B cell (primary cell): Measurements from ENCODE around the gene DCHS1. TPM values are rescaled to one million over a fixed set of nuclear protein-coding genes. Genes with fewer than 3 reads are reported as not detected.
A peak's percentile ranks its signal among the peaks of the same experiment; 100 is the strongest.

ENCODE experiments used
- ATAC-seq: fragments of 200-7000 bp; cut with Tn5 transposase; one replicate; pipeline ENCODE4 v1.10.0; 2021; ENCODE audit warnings: low read depth, mild to moderate bottlenecking, moderate number of reproducible peaks, moderate library complexity
- CTCF ChIA-PET: fragments of 350-600 bp; sonication (Branson Sonifier 250); formaldehyde crosslinking; loops from one replicate; lab custom pipeline; 2021; ENCODE audit warnings: antibody characterized with exemption, inconsistent platforms; lab: Charles Lee
- POLR2A ChIA-PET: fragments of 350-600 bp; sonication (Branson Sonifier 250); formaldehyde crosslinking; loops from one replicate; lab custom pipeline; 2021; ENCODE audit warnings: antibody characterized with exemption; lab: Charles Lee
- DNase-seq: peaks from one replicate; pipeline ENCODE4 v3.0.0; 2013
- H2AFZ ChIP-seq: 2 replicates; pipeline ENCODE4 v1.6.1; 2012; ENCODE audit warnings: mild to moderate bottlenecking, low read depth, low read length; ENCODE audit not compliant: insufficient read depth, poor library complexity, severe bottlenecking
- H3K27ac ChIP-seq, 2 donors: 1 replicate in 1 of 2; 2 replicates in 1 of 2; pipeline ENCODE4 v1.5.1; 2012 to 2013; ENCODE audit warnings: low read length in 2 of 2, mild to moderate bottlenecking in 2 of 2, moderate library complexity in 1 of 2
- H3K27me3 ChIP-seq, 4 experiments: fragments of 200-600 bp in 1 of 4; sonication (generic) in 1 of 4; replicated peaks in 1 of 4; 1 replicate in 2 of 4; 2 replicates in 2 of 4; pipeline versions ENCODE4 v1.6.1 to v1.7.0; 2013 to 2016; ENCODE audit warnings: low read length in 3 of 4, mild to moderate bottlenecking in 2 of 4, mixed read lengths in 1 of 4, moderate library complexity in 1 of 4; ENCODE audit not compliant: insufficient read depth in 4 of 4, control insufficient read depth in 3 of 4; ENCODE audit errors: control extremely low read depth in 1 of 4
- H3K36me3 ChIP-seq, 2 experiments: replicated peaks in 1 of 2; 1 replicate in 1 of 2; 2 replicates in 1 of 2; pipeline versions ENCODE4 v1.6.1 to v1.7.1; 2013; ENCODE audit warnings: low read length in 1 of 2; ENCODE audit not compliant: insufficient read depth in 2 of 2, control insufficient read depth in 1 of 2; ENCODE audit errors: control extremely low read depth in 1 of 2, extremely low read depth in 1 of 2
- H3K4me1 ChIP-seq, 2 donors: fragments of 200-600 bp in 1 of 2; sonication (generic) in 1 of 2; 1 replicate in 1 of 2; 2 replicates in 1 of 2; pipeline versions ENCODE4 v1.5.1 to v1.6.1; 2013 to 2017; ENCODE audit warnings: low read length in 2 of 2; ENCODE audit not compliant: control insufficient read depth in 2 of 2, insufficient read depth in 2 of 2
- H3K4me2 ChIP-seq: replicated peaks from 2 replicates; pipeline ENCODE3; 2012; ENCODE audit warnings: mild to moderate bottlenecking, low read depth, low read length; ENCODE audit not compliant: poor library complexity, severe bottlenecking
- H3K4me3 ChIP-seq, 5 experiments: fragments of 200-600 bp in 1 of 5; sonication (generic) in 1 of 5; 1 replicate in 3 of 5; 2 replicates in 2 of 5; pipeline versions ENCODE4 v1.5.1 to v1.7.0; 2011 to 2016; ENCODE audit warnings: low read length in 4 of 5, mild to moderate bottlenecking in 4 of 5, low read depth in 2 of 5, control low read depth in 1 of 5, moderate library complexity in 1 of 5; ENCODE audit not compliant: insufficient read depth in 1 of 5; ENCODE audit errors: control extremely low read depth in 1 of 5, extremely low read depth in 1 of 5
- H3K79me2 ChIP-seq: fragments of 200-600 bp; sonication (generic); one replicate; pipeline ENCODE4 v1.6.0; 2016; ENCODE audit warnings: low read length; ENCODE audit not compliant: control insufficient read depth, insufficient read depth
- H3K9ac ChIP-seq: fragments of 200-600 bp; sonication (generic); 2 replicates; pipeline ENCODE4 v1.6.1; 2017; ENCODE audit warnings: mild to moderate bottlenecking, low read length, moderate library complexity
- H3K9me3 ChIP-seq, 3 donors: one replicate each; pipeline versions ENCODE4 v1.6.1 to v1.7.1; 2013; ENCODE audit warnings: low read length in 2 of 3; ENCODE audit not compliant: control insufficient read depth in 2 of 3, insufficient read depth in 1 of 3; ENCODE audit errors: control extremely low read depth in 1 of 3
- H4K20me1 ChIP-seq: 2 replicates; pipeline ENCODE4 v1.6.0; 2012; ENCODE audit warnings: mild to moderate bottlenecking, low read length; ENCODE audit not compliant: insufficient read depth, control insufficient read depth, poor library complexity, severe bottlenecking
- H3K27ac Mint-ChIP-seq: one replicate; pipeline ENCODE4 v1.8.0; 2021; ENCODE audit warnings: mixed read lengths
- H3K27me3 Mint-ChIP-seq: one replicate; pipeline ENCODE4 v1.8.0; 2021; ENCODE audit warnings: mixed read lengths
- H3K4me1 Mint-ChIP-seq: one replicate; pipeline ENCODE4 v1.8.0; 2021; ENCODE audit warnings: mixed read lengths
- H3K4me3 Mint-ChIP-seq: one replicate; pipeline ENCODE4 v1.8.0; 2021; ENCODE audit warnings: mixed read lengths
- H3K9me3 Mint-ChIP-seq: one replicate; pipeline ENCODE4 v1.8.0; 2022; ENCODE audit warnings: mixed read lengths; ENCODE audit not compliant: insufficient read depth
- CTCF ChIP-seq: fragments of 200-600 bp; IDR thresholded peaks from one replicate; pipeline ENCODE4 v1.8.0; 2022; ENCODE audit warnings: antibody characterized with exemption, mild to moderate bottlenecking
- EZH2 ChIP-seq: IDR thresholded peaks from 2 replicates; pipeline ENCODE4 v1.6.1; 2012; ENCODE audit warnings: borderline replicate concordance, low read depth, mild to moderate bottlenecking, moderate library complexity, low read length; ENCODE audit not compliant: insufficient read depth, poor library complexity, severe bottlenecking
- WGBS: methylation state at CpG from one replicate; pipeline ENCODE4 v1.1.5; 2013; ENCODE audit warnings: missing lambda C conversion rate; ENCODE audit not compliant: insufficient coverage; 5-methylcytosine and 5-hydroxymethylcytosine counted together
- intact Hi-C: fragments of 100-400 bp; cut with micrococcal nuclease; formaldehyde crosslinking; loops from one replicate; pipeline ENCODE4 v1.10.0; 2022
- polyA plus RNA-seq: library from polyadenylated mRNA; depleted of rRNA; stranded (reverse); fragments of >200 nt; gene quantifications from 2 replicates; pipeline ENCODE4 v1.2.3, GENCODE V29; 2012
- total RNA-seq, 2 donors: library from RNA; stranded (reverse); fragments of 120-200 nt in 1 of 2; gene quantifications; 1 replicate in 1 of 2; 2 replicates in 1 of 2; pipeline versions ENCODE4 v1.2.3 to v1.2.4, GENCODE V29; 2013 to 2022

Gene DCHS1
- total and polyA plus RNA-seq, 2 donors (not counting 1 experiment from before 2014, with no cell fraction given), result 0.31 to 0.84 TPM

GRCh38 chr11:6648501-6648900 lies 7.1 kb downstream of the DCHS1 start:
- intact Hi-C loops, result loop anchor here (5.0 kb wide), 1 partner anchor 34 kb away; the partner anchor contains the start of gene MRPL17
- Mint-ChIP-seq H3K9me3 (no peaks in the 10 kb centered on the region), H3K4me3 (no peak overlapping the region), H3K27me3 (no peaks in the 10 kb centered on the region), H3K4me1 (no peaks in the 10 kb centered on the region), H3K27ac (no peak overlapping the region)
- H3K36me3 ChIP-seq, result no peaks in the 10 kb centered on the region
- no CpG with 5 or more reads among the region's 1 CpG for WGBS
- ATAC-seq (no peak), DNase-seq (no peak)
- H3K9me3 ChIP-seq, result no peaks in the 10 kb centered on the region
- peak overlapping the region in 1 of 2 donors; percentile 78 for H3K27ac ChIP-seq
- no peaks in the 10 kb centered on the region for H3K79me2 ChIP-seq
- ChIA-PET POLR2A (interaction anchor here (1.0 kb wide), 1 partner anchor 258 kb away, joined by 3 read pairs; the partner anchor contains the start of gene SMPD1), CTCF (interaction anchor here (1.1 to 2.5 kb wide), 3 partner anchors 19 to 269 kb away, joined by 3 to 13 read pairs (median 4); no protein-coding TSS in a partner anchor)
- no peak for TF ChIP-seq EZH2
- H3K9ac ChIP-seq, result no peak overlapping the region
- H3K4me3 ChIP-seq, result no peak overlapping the region
- no peak overlapping the region for H3K4me2 ChIP-seq
- peaks cover 44 to 52% of the 10 kb centered on the region in 2 donors for H3K4me1 ChIP-seq
- H4K20me1 ChIP-seq, result no peaks in the 10 kb centered on the region
- H3K27me3 ChIP-seq, result no peaks in the 10 kb centered on the region
- no peak overlapping the region for H2AFZ ChIP-seq

GRCh38 chr11:6647836-6648235 lies 7.8 kb downstream of the DCHS1 start:
- Histone ChIP-seq H3K4me1 (peaks cover 44 to 52% of the 10 kb centered on the region in 2 donors), H2AFZ (peak overlapping the region; percentile 20), H3K9ac (no peak overlapping the region), H3K4me3 (no peak overlapping the region), H3K9me3 (no peaks in the 10 kb centered on the region), H3K27ac (peak overlapping the region; percentile 63 to 78), H4K20me1 (no peaks in the 10 kb centered on the region), H3K27me3 (no peaks in the 10 kb centered on the region), H3K4me2 (peak overlapping the region; percentile 71), H3K79me2 (no peaks in the 10 kb centered on the region), H3K36me3 (no peaks in the 10 kb centered on the region)
- Mint-ChIP-seq H3K27me3 (no peaks in the 10 kb centered on the region), H3K4me1 (no peaks in the 10 kb centered on the region), H3K27ac (no peak overlapping the region), H3K4me3 (no peak overlapping the region), H3K9me3 (no peaks in the 10 kb centered on the region)
- no peak for ATAC-seq
- ChIA-PET CTCF (interaction anchor here (0.8 to 2.5 kb wide), 5 partner anchors 20 to 117 kb away, joined by 3 to 13 read pairs (median 4); no protein-coding TSS in a partner anchor), POLR2A (interaction anchor here (1.0 to 1.2 kb wide), 2 partner anchors 29 to 258 kb away, joined by 3 to 9 read pairs; partner anchors contain the start of genes SMPD1 and TPP1)
- TF ChIP-seq EZH2 (no peak), CTCF (no peak)
- intact Hi-C loops, result loop anchor here (2.0 to 5.0 kb wide), 2 partner anchors 29 to 34 kb away; partner anchors contain the start of genes MRPL17 and TPP1
- DNase-seq, result no peak
- 92% methylated on average over 2 of the region's 2 CpGs for WGBS
